ENCODE data around the gene HOXC11.

HOXC11 gene

DNA sequence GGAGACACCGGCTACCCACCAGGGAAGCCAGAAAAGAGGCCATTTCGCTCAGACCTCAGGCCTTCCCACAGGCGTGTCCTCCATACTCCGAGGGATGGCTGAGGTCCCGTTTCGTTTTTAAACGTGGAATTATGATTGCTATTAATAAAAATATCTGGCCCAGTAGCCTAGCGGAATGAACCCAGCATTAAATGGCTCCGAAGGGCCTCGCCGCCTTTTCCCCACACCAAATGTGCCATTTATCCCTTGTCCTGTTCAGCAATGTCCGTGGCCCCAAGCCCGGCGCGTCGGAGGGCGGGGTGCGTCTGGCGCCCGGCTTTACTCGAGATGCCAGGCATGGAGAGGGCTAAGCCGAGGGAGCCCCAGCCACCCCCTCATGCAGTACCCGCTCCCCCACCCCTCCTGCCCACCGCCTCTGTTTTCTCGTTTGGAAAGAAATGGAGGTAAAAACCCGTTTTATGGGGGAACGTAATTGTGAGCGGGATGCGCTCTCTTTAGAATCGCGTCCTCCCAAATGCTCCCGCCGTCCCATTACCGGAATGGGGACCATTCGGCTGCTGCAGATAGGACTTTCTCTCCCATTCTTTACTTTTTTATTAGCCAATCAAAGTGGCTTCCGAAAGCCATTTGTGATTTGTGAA is 41.6 kb downstream of the HOXC11 start:
- DNase-seq = no peak

DNA sequence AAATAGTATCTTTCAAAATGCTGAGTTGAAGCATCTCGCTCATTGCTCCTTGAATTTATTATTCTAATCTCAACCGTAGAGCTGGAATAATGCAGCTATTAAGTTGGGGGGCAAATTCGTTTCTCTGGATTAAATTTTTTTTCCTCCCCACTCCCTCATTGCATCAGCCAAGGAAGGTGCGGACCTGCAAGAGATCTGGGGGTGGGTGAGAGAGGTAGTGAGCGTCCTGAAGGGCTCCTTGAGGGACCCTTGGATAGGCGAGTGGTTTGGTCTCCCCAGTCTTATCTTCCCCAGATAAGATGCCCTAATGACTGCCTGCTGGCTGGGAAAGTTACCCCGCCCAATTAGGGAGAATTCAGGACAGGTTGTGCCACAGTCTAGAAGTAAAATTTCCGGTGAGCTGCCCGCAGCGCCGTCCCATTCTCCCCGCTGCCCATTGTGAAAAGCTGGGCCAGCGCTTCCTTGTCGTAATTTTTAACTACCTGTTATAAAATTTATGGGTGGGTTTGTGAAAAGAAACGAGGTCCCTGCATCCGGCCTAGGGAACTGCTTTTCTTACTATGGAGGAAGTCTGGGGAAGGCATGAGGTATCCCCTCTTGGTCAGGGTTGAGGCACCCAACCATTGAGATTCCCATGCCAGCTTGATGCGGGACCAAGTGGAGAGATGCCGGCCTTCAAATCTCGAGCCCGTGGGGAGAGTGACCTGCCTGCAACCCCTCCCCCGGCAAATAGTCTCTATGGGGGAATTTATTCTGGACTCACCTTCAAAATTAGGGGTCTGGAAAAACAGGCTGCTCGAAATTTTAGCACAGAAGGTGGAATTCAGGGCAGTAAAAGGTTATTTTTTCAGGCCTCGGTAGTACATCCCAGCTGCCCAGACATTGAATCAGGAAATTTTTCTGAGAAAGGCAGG is 42.3 kb downstream of the HOXC11 start:
- no peak for DNase-seq

DNA sequence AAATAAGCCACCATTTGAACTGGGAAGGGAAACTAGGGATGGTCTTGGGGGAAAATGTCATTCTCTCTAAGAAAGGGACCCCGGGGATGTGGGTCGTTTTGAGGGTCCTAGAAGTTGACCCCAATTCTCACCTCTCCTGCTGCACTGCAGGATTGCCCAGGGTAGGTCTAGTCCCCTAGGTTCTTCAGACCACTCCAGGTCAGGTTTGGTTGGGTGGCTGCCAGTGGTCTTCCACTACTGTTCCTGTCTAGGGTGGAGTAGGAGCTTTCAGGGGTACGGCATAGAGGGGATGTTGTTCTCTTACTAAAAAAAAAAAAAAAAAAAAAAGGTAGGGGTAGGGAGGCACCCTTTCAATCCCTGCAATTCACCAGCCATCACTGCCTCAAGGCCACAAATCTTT is 43.1 kb downstream of the HOXC11 start:
- no peak for DNase-seq

GRCh38 chr12:54016478-54016964 is 43.6 kb downstream of the HOXC11 start:
- no peak for DNase-seq

DNA sequence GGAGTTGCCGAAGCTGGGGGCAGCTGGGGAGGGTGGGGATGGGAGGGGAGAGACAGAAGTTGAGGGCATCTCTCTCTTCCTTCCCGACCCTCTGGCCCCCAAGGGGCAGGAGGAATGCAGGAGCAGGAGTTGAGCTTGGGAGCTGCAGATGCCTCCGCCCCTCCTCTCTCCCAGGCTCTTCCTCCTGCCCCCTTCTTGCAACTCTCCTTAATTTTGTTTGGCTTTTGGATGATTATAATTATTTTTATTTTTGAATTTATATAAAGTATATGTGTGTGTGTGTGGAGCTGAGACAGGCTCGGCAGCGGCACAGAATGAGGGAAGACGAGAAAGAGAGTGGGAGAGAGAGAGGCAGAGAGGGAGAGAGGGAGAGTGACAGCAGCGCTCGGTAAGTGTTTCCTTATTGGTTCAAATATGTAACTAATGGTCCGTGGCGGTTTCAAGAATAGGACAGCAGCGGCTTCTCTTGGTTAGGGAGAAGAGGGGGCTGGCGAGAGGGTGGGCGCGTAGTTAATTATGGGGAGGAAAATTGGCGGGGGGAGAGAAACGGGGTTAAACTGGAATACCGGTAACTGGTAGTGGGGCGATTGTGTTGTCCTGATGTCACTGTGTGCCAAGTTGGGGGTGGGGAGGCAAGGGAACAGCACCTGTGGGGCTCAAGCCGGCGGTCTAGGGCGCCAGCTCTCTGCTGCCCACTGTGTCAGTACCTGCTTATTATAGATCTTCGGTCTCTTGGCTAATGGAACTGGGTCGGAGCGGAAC is 44.3 kb downstream of the HOXC11 start:
- DNase-seq = peak; percentile 72

DNA sequence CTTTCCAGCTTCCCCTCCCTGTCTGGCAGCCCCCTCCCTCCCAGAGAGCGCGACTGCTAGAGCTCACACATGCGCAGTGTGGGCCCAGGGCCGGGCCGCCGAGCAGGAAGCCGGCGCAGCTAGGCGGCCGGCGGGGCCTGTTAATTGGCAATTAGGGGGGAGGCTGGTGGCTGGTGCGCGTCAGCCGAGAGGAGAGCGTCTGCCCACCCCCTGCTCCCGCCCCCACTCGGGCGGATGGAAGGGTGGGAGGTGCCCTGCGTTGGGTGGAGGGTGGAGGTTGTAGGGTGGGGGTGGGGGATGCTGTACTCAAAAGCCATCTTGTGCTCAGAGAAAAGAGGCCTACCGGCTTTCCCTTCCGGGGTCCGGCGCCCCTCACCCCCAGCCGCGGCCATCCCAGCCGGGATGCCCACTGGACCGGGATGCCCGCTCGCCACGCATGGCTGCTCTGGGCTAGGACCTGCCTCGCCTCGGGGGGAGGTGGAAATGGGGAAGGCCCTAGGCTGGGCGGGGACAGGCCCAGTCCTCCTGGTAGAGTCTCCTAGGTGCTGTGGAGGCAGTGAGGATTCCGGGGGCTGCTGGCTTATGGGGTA is 45.0 kb downstream of the HOXC11 start:
- DNase-seq = peak; percentile 85

- no peak for DNase-seq
These were observed 45.6 kb downstream of the HOXC11 start for GRCh38 chr12:54018468-54018984.

DNA sequence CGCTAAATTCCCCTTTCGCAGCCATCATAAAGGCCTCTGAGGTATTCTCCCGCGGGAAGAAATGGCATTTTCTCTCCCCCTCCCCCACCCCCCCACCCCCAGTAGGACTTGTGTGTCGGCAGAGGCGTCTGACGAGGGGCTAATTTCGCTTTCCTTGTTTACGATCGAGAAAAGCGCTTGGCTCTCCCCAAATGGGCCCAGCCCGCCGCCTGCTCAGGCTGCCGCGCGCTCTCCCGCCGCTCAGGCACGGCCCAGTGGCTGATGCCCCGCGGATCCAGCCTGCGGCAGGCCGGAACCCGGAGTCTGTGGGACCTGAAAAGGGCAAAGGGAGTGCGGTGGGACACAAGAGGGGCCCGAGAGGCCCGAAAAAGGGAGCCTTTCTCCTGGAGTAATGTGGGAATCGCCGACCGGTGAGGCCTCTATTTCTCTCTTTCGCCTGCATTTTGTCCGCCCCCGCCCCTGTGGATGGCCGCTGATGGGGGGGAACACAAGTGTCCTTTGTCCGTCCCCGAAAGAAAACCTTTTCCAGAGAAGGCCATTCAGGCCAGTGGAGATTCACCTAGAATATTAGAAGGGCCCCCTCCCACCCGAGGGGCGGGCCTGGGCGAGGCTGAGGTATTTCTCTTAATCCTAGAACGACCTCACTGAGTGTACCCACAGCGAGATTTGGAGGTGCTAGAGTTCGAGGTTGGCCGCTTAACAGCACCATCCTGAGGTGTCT is 46.3 kb downstream of the HOXC11 start:
- DNase-seq = no peak

DNA sequence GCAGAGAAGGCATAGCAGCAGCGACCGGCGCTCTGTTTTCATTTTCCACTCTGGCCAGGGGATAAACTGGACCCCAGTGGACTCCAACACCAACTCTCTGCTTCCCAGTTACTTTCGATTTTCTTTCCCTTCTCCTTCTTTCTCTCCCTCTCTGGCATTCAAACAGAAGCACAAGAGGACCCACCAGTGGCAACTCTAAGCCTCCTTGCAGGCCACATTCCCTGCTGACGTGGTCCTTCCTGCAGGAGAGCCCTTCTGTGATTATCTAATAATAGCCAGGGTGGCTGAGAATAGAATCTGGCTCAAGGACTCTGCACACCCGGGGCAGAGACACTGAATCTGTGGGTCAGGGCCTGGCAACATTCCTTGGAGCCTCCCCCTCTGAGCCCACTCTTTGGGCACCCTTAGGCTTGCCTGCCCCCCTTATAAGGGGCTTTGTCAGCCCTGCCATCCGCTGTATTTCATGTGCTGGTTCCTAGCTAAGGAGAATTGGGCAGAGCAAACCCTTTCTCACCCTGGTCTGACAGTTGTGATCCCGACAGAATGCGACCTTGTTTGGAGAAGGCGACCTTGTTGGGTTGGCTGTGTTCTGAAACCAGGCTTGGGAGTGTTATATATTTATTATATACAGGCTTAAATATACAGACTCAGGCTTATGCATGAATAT is 47.1 kb downstream of the HOXC11 start:
- no peak for DNase-seq

DNA sequence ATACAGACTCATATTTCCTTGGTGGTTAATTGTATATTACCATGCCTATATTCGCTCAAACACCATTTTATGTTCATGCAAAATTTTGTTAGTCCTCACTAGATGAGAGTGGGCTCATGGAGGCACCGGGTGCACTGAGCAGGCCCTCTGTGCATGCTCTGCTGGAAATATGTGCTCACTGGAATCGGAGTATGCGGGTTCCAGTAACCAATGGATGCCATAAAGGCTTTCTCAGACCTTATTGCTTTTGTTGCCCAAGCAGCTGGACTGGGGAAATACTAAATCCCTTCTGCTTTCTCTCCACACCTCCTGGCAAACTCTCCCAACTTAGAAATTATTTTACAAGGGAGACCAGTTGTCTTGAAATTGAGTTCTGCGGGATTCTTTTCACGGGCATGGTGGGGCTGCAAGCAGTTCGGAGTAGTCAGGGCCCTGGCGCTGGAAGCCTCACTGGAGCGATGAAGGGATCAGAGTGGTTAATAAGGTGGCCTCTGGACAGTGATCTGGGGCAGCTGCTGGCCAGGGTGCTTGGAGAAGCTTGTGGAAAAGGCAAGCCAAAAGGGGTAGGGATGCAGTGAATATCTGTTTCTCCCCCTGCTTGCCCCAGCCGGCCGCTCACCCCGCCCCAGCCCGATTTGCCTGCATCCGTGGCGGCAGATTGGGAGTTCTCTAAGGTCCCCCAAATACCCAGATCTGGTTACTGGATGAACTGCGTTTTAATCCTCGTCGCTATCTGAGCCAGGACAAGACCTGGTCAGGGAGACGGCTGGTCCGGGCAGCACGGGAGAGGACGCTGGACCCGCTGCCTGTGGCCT is 47.9 kb downstream of the HOXC11 start:
- DNase-seq = no peak

DNA sequence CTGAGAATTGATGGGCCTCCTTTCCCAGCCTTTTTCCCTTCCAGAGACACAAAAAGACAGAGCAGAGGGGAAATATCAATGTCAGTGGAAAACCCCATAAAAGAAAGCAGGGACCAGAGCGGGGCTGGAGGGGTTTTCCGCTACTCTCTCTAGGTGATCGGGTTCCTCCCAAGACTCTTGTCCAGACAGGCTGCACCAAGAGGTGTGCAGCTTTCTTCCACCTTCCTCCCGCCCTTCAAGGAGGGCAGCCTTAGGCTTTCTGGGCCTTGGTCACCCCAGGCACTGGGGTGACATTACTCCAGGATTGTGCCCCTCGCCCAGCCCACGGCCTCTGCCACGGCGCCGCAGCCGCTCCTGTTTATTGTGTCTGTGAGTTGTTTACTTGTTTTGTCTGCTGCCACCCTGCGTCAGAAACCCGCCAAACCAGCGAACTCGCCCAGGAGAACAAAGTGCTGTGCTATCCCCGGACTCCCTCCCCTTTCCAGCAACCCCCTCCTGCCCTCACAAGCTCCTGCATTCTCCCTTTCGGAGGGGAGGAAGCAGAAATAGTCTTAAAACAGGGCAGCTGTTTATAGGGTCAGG is 48.6 kb downstream of the HOXC11 start:
- no peak for DNase-seq

DNA sequence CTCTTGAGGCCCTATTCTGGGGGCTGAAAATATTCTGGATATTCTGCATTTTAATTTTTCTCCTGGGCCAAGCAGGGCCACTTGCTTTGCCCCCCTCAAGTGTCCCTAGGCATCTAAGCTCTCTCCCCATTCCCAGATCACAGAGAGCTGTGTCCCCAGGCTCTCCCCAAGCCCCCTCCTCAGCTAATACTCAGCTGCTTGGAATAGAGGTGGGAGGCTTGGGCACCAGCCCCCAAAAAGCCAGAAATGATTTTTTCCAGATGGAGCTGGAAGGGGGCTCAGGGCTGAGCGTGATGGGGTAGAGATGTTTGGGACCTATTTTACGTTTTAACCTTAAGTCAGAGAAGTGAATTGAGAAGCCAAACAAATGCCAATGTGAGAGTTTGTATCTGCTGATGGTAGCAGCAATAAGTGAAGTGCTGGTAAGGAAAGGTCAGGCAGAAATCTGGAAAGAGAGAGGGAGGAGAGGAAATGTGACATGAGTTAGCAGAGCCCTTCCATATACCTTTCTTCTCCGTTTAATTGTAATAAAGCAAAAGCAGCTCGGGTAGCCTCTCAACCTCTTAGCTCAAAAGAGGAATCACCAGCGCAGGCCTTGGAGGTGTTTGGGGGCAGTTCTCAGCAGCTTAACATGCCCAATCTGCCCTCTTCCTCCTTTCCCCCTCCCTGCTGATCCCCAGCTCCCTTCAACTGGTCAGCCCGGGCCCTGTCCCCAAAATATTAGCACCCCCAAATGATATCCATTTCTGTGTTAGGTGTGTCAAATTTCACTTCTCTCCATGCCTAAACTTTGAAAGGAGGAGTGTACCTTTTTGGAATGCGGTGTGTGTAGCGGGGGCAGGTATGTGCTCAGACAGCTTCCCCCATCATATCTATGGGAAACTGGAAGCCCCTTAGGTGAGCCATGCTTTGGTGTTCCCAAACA is 50.3 kb downstream of the HOXC11 start:
- no peak for DNase-seq

DNA sequence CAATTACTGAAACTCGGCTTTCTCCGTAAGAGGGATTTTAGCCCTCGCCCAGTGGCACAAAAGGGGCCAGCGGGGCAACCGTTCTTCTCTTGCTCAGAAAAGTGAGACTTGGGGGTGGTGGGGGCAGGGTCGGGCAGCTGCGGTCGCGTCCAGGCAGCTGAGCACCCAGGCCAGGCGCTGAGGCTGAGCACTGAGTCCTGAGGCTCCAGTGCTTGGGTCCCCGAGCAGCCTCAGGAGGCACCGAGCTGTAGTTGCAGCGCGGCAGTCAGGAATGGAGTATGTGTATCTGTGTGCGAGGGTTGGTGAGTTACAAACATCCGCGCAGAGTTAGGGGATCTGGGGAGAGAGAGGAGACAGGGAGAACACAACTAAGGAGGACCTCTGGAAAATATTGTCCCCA is 51.2 kb downstream of the HOXC11 start:
- no peak for DNase-seq

- no peak for DNase-seq
These were observed 51.8 kb downstream of the HOXC11 start for GRCh38 chr12:54024581-54025305.

DNA sequence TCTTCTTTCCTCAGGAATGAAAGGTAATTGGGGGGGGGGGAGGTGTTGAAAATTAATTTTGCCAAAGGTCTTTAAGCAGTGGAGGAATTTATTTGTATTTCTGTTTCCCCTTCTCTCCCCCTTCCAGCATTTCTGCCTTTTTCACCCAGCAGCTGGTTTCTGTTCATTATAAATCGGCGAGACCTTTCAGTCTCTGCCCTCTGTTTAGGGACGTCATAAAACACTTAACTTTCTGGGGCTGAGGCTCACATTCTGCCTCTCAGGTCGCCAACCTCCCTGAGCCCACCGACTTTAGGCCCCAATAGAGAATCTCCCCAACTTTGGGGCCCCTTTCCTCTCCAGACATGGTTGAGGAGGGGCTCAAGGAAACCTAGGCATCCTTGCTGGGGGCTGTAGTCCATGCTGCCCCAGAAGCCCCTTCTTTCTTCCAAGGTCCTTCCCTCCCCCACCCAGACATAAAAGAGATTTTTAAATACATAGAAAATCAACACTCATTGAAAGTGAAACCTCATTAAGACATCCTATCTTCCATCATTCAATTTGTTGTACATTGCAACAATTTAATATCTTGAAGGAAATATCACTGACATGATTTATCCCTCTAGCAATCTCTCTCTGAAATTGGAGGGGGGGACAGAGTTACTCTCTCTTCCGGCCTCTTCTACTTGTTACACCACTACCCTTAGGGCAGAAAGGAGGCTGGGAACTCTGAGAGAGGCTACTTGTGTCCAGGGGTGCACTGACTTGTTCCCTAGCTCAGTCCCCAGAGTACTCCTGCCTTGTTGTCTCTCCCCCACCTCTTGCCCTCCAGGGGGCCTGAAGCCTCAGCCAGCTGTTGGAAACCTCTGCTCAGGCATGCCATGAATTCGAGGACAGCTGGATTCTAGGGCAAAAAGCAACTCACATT is 52.8 kb downstream of the HOXC11 start:
- DNase-seq = no peak

- DNase-seq = no peak
These were observed 53.9 kb downstream of the HOXC11 start for GRCh38 chr12:54026640-54027441.

All from RPMI8226 (cell line).